GM21515 (cell line): Measurements from ENCODE around the gene DLD.
"Not testable (repeated sequence)": the region's sequence is repeated elsewhere in the genome, so short reads cannot be mapped to it uniquely, and the experiment has no call there.

Experiments used
- ATAC-seq: cut with Tn5 transposase; IDR thresholded peaks from one replicate; pipeline ENCODE4 v1.9.1; 2021; ENCODE audit not compliant: unreplicated experiment

DLD gene

GRCh38 chr7:107914831-107915230, 23.8 kb downstream of the DLD start:
- no peak for ATAC-seq

- no peak for ATAC-seq
These were observed 24.6 kb downstream of the DLD start for GRCh38 chr7:107915541-107915940.

GRCh38 chr7:107917763-107918651, 27.0 kb downstream of the DLD start:
- ATAC-seq, result peak; percentile 65

- no peak for ATAC-seq
These were observed 28.0 kb downstream of the DLD start for GRCh38 chr7:107918948-107919347.

GRCh38 chr7:107920048-107920772, 29.2 kb downstream of the DLD start:
- ATAC-seq, result no peak

- not testable (repeated sequence) for ATAC-seq
These were observed 30.8 kb downstream of the DLD start for GRCh38 chr7:107921826-107922225.

- ATAC-seq, result no peak
These were observed 31.9 kb downstream of the DLD start for GRCh38 chr7:107922886-107923285.

GRCh38 chr7:107924841-107925504, 34.0 kb downstream of the DLD start:
- peak; percentile 92 for ATAC-seq

GRCh38 chr7:107926481-107926880, 35.5 kb downstream of the DLD start:
- ATAC-seq, result no peak

GRCh38 chr7:107931740-107932515, 40.9 kb downstream of the DLD start:
- ATAC-seq, result no peak

GRCh38 chr7:107932805-107933204, 41.8 kb downstream of the DLD start:
- no peak for ATAC-seq

GRCh38 chr7:107933386-107934013, 42.5 kb downstream of the DLD start:
- ATAC-seq, result no peak

GRCh38 chr7:107934991-107935770, 44.2 kb downstream of the DLD start:
- no peak for ATAC-seq

- no peak for ATAC-seq
These were observed 45.3 kb downstream of the DLD start for GRCh38 chr7:107936312-107936711.

- ATAC-seq, result no peak
These were observed 46.5 kb downstream of the DLD start for GRCh38 chr7:107937531-107937930.

GRCh38 chr7:107938456-107939250, 47.7 kb downstream of the DLD start:
- no peak for ATAC-seq

GRCh38 chr7:107939573-107940489, 48.8 kb downstream of the DLD start:
- no peak for ATAC-seq

GRCh38 chr7:107940951-107941350, 50.0 kb downstream of the DLD start:
- no peak for ATAC-seq
